OCI-LY3 (cell line): Measurements from ENCODE around the gene HEATR5B.
"Not testable (repeated sequence)": the region's sequence is repeated elsewhere in the genome, so short reads cannot be mapped to it uniquely, and the experiment has no call there.

Source experiments
- H2AFZ ChIP-seq: fragments of 200-600, 300-600 bp; shearing (Covaris generic); 2 replicates; pipeline ENCODE4 v1.6.0; 2014; ENCODE audit warnings: antibody characterized with exemption, low read depth, low read length
- H3K27ac ChIP-seq: fragments of 200-600, 300-600 bp; sonication (generic); 2 replicates; pipeline ENCODE4 v1.5.1; 2014; ENCODE audit warnings: mild to moderate bottlenecking, low read length, moderate library complexity, mixed read lengths
- H3K27me3 ChIP-seq: fragments of 200-600, 300-600 bp; sonication (generic); 2 replicates; pipeline ENCODE4 v1.6.1; 2014; ENCODE audit warnings: low read depth, low read length, mixed read lengths
- H3K36me3 ChIP-seq: fragments of 200-600, 300-600 bp; sonication (generic); replicated peaks from 2 replicates; pipeline ENCODE3; 2014; ENCODE audit warnings: low read depth, low read length, mixed read lengths
- H3K4me1 ChIP-seq: fragments of 300-600, 200-600 bp; sonication (generic); 2 replicates; pipeline ENCODE4 v1.6.1; 2014; ENCODE audit warnings: low read length, mixed read lengths
- H3K4me2 ChIP-seq: fragments of 200-600, 300-600 bp; sonication (generic); 2 replicates; pipeline ENCODE4 v1.6.1; 2014; ENCODE audit warnings: low read length, mixed read lengths
- H3K4me3 ChIP-seq: fragments of 300-600, 200-600 bp; sonication (generic); 2 replicates; pipeline ENCODE4 v1.5.1; 2014; ENCODE audit warnings: antibody characterized with exemption, mild to moderate bottlenecking, low read length, moderate library complexity
- H3K79me2 ChIP-seq: fragments of 300-600, 200-600 bp; shearing (Covaris generic); 2 replicates; pipeline ENCODE4 v1.6.1; 2014; ENCODE audit warnings: mild to moderate bottlenecking, low read length, mixed read lengths
- H3K9ac ChIP-seq: fragments of 300-600, 200-600 bp; shearing (Covaris generic); 2 replicates; pipeline ENCODE4 v1.6.0; 2014; ENCODE audit warnings: mild to moderate bottlenecking, low read length, moderate library complexity
- H3K9me3 ChIP-seq: fragments of 200-600, 300-600 bp; shearing (Covaris generic); 2 replicates; pipeline ENCODE4 v1.6.1; 2014; ENCODE audit warnings: low read length, mixed read lengths; ENCODE audit not compliant: insufficient read depth
- H4K20me1 ChIP-seq: fragments of 200-600, 300-600 bp; sonication (generic); 2 replicates; pipeline ENCODE4 v1.6.1; 2016; ENCODE audit warnings: low read length, mixed read lengths; ENCODE audit not compliant: insufficient read depth
- EZH2phosphoT487 ChIP-seq: fragments of 200-600 bp; shearing (Covaris generic); IDR thresholded peaks from 2 replicates; pipeline ENCODE4 v1.6.1; 2018; ENCODE audit warnings: antibody characterized with exemption, mixed run types, low read depth
- TF ChIP-seq, protein P1 (sequence below): fragments of 200-600, 300-600 bp; sonication (generic); IDR thresholded peaks from 2 replicates; pipeline ENCODE4 v1.5.1; 2014; ENCODE audit warnings: antibody characterized with exemption, low read length, low read depth

The HEATR5B gene

DNA sequence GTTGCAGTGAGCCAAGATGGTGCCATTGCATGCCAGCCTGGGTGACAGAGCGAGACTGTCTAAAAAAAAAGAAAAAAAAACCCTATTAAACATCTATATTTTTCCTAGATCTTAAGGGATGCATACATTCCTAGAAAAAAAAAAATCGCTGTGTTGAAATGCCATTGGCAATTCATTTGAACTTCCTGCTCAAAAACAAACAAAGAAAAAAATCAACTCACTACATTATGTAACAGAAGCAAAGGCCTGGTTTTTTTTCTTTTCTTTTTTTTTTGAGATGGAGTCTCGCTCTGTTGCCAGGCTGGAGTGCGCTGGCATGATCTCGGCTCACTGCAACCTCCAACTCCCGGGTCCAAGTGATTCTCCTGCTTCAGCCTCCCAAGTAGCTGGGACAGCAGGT lies 96.2 kb downstream of the HEATR5B start:
- no peaks in the 10 kb centered on the region for H3K79me2 ChIP-seq
- H3K27ac ChIP-seq = no peak overlapping the region
- no peak overlapping the region for H3K4me3 ChIP-seq
- no peak overlapping the region for H3K4me2 ChIP-seq
- no peaks in the 10 kb centered on the region for H4K20me1 ChIP-seq
- H3K9me3 ChIP-seq = no peaks in the 10 kb centered on the region
- TF ChIP-seq EZH2phosphoT487 = no peak
- TF ChIP-seq, protein P1, sequence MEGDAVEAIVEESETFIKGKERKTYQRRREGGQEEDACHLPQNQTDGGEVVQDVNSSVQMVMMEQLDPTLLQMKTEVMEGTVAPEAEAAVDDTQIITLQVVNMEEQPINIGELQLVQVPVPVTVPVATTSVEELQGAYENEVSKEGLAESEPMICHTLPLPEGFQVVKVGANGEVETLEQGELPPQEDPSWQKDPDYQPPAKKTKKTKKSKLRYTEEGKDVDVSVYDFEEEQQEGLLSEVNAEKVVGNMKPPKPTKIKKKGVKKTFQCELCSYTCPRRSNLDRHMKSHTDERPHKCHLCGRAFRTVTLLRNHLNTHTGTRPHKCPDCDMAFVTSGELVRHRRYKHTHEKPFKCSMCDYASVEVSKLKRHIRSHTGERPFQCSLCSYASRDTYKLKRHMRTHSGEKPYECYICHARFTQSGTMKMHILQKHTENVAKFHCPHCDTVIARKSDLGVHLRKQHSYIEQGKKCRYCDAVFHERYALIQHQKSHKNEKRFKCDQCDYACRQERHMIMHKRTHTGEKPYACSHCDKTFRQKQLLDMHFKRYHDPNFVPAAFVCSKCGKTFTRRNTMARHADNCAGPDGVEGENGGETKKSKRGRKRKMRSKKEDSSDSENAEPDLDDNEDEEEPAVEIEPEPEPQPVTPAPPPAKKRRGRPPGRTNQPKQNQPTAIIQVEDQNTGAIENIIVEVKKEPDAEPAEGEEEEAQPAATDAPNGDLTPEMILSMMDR = no peak
- no peaks in the 10 kb centered on the region for H3K27me3 ChIP-seq
- no peak overlapping the region for H2AFZ ChIP-seq
- H3K9ac ChIP-seq = no peak overlapping the region
- H3K36me3 ChIP-seq = peaks cover 14% of the 10 kb centered on the region
- H3K4me1 ChIP-seq = no peaks in the 10 kb centered on the region

DNA sequence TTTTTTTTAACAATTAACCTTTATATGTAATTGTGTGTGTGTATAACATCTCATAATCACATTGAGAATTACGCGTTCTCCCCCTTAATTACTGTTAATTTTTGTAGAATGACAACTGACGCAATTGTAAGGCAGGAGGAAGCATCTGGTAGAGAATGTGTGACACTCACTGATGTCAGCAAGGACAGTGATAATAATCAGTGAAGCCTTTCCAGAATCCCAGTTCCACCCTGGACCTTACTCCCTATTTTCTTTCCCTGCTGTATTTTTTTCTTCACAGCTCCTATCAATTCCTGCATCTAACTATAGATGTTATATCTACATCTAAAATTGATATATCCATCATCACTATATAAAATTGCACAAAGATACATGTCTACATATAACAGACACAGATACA lies 101.7 kb downstream of the HEATR5B start:
- TF ChIP-seq, protein P1 = no peak
- no peak for TF ChIP-seq EZH2phosphoT487
- Histone ChIP-seq H3K36me3 (no peaks in the 10 kb centered on the region), H3K79me2 (no peaks in the 10 kb centered on the region), H3K9ac (no peak overlapping the region), H3K4me1 (no peaks in the 10 kb centered on the region), H3K4me3 (no peak overlapping the region), H3K4me2 (no peak overlapping the region), H2AFZ (no peak overlapping the region), H3K27me3 (no peaks in the 10 kb centered on the region), H3K9me3 (no peaks in the 10 kb centered on the region), H4K20me1 (no peaks in the 10 kb centered on the region), H3K27ac (no peak overlapping the region)

GRCh38 chr2:36981911-36982310 lies 102.3 kb downstream of the HEATR5B start:
- Histone ChIP-seq H3K9ac (no peak overlapping the region), H3K36me3 (no peaks in the 10 kb centered on the region), H3K27ac (no peak overlapping the region), H2AFZ (no peak overlapping the region), H3K79me2 (no peaks in the 10 kb centered on the region), H3K4me3 (no peak overlapping the region), H3K4me2 (no peak overlapping the region), H3K9me3 (no peaks in the 10 kb centered on the region), H3K27me3 (no peaks in the 10 kb centered on the region), H4K20me1 (no peaks in the 10 kb centered on the region), H3K4me1 (no peaks in the 10 kb centered on the region)
- TF ChIP-seq, protein P1 = no peak
- no peak for TF ChIP-seq EZH2phosphoT487

DNA sequence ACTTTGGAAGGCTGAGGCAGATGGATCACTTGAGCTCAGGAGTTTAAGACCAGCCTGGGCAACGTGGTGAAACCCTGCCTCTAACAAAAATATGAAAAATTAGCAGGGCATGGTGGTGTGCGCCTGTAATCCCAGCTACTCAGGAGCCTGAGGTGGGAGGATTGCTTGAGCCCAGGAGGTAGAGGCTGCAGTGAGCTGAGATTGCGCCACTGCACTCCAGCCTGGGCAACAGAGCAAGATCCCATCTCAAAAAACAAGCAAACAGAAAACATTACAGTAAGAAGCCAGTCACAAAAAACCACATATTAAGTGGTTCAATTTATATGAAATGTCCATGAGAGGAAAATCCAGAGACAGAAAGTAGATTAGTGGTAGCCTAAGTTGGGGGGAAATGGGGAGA lies 105.2 kb downstream of the HEATR5B start:
- not testable (repeated sequence) for H3K4me2 ChIP-seq, H3K36me3 ChIP-seq, H3K27me3 ChIP-seq, H3K9me3 ChIP-seq, H3K4me3 ChIP-seq, H3K27ac ChIP-seq, H3K9ac ChIP-seq, H2AFZ ChIP-seq, H3K79me2 ChIP-seq, H4K20me1 ChIP-seq, H3K4me1 ChIP-seq

DNA sequence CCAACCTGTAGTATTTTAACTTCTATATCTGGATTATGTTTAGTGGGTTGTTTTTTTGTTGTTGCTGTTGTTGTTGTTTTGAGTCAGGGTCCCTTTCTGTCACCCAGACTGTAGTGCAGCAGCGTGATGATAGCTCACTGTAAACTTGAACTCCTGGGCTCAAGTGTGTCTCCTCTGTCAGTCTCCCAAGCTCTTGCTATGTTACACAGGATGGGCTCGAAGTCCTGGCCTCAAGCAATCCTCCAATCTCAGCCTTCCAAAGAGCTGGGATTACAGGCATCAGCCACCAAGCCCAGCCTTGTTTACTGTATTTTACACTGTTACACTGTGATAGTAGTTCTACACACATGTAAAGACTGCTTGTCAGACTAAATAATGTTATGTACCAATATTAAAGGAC lies 108.1 kb downstream of the HEATR5B start:
- no peak overlapping the region for H3K4me2 ChIP-seq
- no peak overlapping the region for H2AFZ ChIP-seq
- H3K27me3 ChIP-seq = no peaks in the 10 kb centered on the region
- no peak overlapping the region for H3K9ac ChIP-seq
- no peak overlapping the region for H3K4me3 ChIP-seq
- H3K36me3 ChIP-seq = no peaks in the 10 kb centered on the region
- no peaks in the 10 kb centered on the region for H3K4me1 ChIP-seq
- TF ChIP-seq EZH2phosphoT487 = no peak
- TF ChIP-seq, protein P1 = no peak
- no peaks in the 10 kb centered on the region for H3K9me3 ChIP-seq
- no peaks in the 10 kb centered on the region for H3K79me2 ChIP-seq
- no peaks in the 10 kb centered on the region for H4K20me1 ChIP-seq
- H3K27ac ChIP-seq = no peak overlapping the region
